Bronchial epithelial cell (primary cell): ENCODE measurements around the gene GTF3C1. TPM values are rescaled to one million over a fixed set of nuclear protein-coding genes. Genes with fewer than 3 reads are reported as not detected.

Source experiments
- DNase-seq: peaks from one replicate; pipeline ENCODE4 v3.0.0-alpha.2; 2010; ENCODE audit warnings: low read depth
- FAIRE-seq: peaks from 2 replicates; lab custom pipeline; 2011; peaks lifted over from hg19 to GRCh38; lab: Jason Lieb, UNC
- H3K27me3 ChIP-seq: 2 replicates; pipeline ENCODE4 v1.5.1; 2011; ENCODE audit warnings: low read length; ENCODE audit not compliant: control insufficient read depth, insufficient read depth
- H3K36me3 ChIP-seq: 2 replicates; pipeline ENCODE4 v1.5.1; 2011; ENCODE audit warnings: low read length; ENCODE audit not compliant: control insufficient read depth, insufficient read depth
- H3K4me3 ChIP-seq: 2 replicates; pipeline ENCODE4 v1.5.1; 2011; ENCODE audit warnings: mild to moderate bottlenecking, low read depth, low read length, control low read depth
- CTCF ChIP-seq: IDR thresholded peaks from 2 replicates; pipeline ENCODE4 v1.5.1; 2011; ENCODE audit warnings: mild to moderate bottlenecking, moderate library complexity, low read length, control low read depth, inconsistent platforms; ENCODE audit not compliant: insufficient read depth, severe bottlenecking
- total RNA-seq: library from RNA; depleted of rRNA; stranded (reverse); fragments of >200 nt; gene quantifications from 2 replicates; pipeline ENCODE4 v1.2.1, GENCODE V29; 2014

Gene GTF3C1
- total RNA-seq, 1 donor from 2014 or later = 40.8 TPM

GRCh38 chr16:27558932-27559331 is 9.2 kb upstream of the GTF3C1 start:
- TF ChIP-seq CTCF = no peak
- FAIRE-seq = no peak
- no peak overlapping the region for H3K4me3 ChIP-seq
- DNase-seq = no peak
- H3K36me3 ChIP-seq = peaks cover 2% of the 10 kb centered on the region
- no peaks in the 10 kb centered on the region for H3K27me3 ChIP-seq

GRCh38 chr16:27558434-27558833 is 8.7 kb upstream of the GTF3C1 start:
- no peak for TF ChIP-seq CTCF
- DNase-seq (no peak), FAIRE-seq (no peak)
- Histone ChIP-seq H3K4me3 (no peak overlapping the region), H3K27me3 (no peaks in the 10 kb centered on the region), H3K36me3 (peaks cover 2% of the 10 kb centered on the region)

GRCh38 chr16:27556471-27556870 is 6.8 kb upstream of the GTF3C1 start:
- peaks cover 2% of the 10 kb centered on the region for H3K36me3 ChIP-seq
- no peaks in the 10 kb centered on the region for H3K27me3 ChIP-seq
- no peak for TF ChIP-seq CTCF
- no peak for FAIRE-seq
- no peak for DNase-seq
- H3K4me3 ChIP-seq = no peak overlapping the region

- DNase-seq (no peak), FAIRE-seq (no peak)
- no peaks in the 10 kb centered on the region for H3K27me3 ChIP-seq
- no peaks in the 10 kb centered on the region for H3K36me3 ChIP-seq
- no peak overlapping the region for H3K4me3 ChIP-seq
- no peak for TF ChIP-seq CTCF
Observed at GRCh38 chr16:27551036-27551435, 1.3 kb upstream of the GTF3C1 start.

- Histone ChIP-seq H3K36me3 (no peaks in the 10 kb centered on the region), H3K27me3 (no peaks in the 10 kb centered on the region), H3K4me3 (peak overlapping the region; percentile 82)
- no peak for TF ChIP-seq CTCF
- FAIRE-seq (no peak), DNase-seq (no peak)
Observed at GRCh38 chr16:27550582-27550920, 838 bp upstream of the GTF3C1 start.

- DNase-seq (no peak), FAIRE-seq (no peak)
- Histone ChIP-seq H3K27me3 (no peaks in the 10 kb centered on the region), H3K36me3 (peaks cover 5% of the 10 kb centered on the region), H3K4me3 (peak overlapping the region; percentile 82)
- TF ChIP-seq CTCF = no peak
Observed at GRCh38 chr16:27549464-27549745, 308 bp downstream of the GTF3C1 start.
